HG03097 (cell line): ENCODE results near the gene MANF.

Experiments used
- ATAC-seq: cut with Tn5 transposase; IDR thresholded peaks from one replicate; pipeline ENCODE4 v1.9.1; 2021; ENCODE audit not compliant: unreplicated experiment, low FRiP score

MANF gene

DNA sequence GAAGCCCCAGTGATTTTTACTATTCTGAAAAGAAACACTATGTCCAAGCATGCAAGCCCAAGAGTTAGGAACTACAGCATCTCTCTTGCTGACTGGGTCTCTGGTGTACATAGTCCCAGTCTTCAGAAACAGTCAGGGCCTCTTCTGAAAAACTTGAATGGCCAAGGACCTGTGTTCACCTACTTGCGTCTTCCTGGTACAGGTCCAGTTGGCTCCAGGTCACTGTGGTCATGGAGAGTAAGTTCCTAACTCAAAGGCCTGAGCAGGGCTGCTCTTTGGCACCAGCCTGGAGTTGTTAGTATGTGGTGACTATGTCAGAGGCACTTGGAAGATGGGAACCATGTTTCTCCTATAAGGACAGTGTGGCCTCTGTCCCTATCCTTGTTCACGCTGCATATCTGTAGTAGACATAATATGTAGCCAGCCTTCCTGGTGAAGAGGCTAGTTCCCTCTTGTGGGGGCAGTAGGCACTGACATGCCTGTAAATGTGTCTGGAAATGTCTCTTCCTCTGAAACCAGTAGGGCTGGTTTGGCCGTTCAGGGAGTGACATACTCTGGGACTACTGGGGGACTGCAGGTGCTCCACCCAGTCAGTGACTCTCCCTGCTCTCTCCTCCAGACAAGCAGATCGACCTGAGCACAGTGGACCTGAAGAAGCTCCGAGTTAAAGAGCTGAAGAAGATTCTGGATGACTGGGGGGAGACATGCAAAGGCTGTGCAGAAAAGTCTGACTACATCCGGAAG lies 3.4 kb downstream of the MANF start:
- no peak for ATAC-seq

- ATAC-seq: no peak
Measured at GRCh38 chr3:51389423-51390183, 4.5 kb downstream of the MANF start.

DNA sequence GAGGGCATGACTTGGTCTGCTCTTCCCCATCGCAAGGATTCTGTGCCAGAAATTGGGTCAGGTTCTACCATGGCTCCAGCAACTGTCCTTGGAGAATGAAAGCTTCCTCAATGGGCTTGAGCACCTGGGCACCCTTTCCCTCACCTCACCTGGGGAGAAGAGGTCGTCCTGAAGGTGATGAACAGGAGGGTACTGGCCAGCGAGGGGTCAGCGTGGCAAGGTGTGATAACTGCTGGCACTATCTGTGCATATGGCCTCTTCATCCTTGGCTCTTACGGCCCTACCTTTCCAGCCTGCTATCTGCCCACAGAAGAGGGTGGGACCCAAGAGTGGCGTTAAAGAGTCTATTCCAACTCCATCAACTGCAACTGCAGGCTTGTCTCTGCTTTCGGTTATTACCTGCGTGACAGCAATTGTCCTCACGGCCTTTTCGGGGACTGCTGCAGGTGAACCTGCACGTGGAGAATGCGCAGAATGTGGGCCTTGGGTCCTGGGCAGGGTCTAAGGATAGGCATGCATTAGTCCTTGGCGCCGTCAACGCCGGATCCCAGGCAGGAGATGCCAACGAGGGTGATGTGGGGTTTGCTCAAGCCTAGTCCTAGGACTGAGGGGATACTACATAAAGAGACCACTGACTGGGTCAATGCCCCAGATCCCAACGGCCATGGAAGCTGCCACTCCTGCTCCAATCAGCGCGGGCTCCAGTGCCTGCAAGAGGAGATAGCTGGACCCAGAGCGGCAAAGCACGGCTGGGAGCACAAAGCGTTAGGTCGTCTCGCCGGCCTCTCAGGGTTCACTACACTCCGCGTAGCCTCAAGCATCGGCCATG lies 5.4 kb downstream of the MANF start:
- no peak for ATAC-seq

DNA sequence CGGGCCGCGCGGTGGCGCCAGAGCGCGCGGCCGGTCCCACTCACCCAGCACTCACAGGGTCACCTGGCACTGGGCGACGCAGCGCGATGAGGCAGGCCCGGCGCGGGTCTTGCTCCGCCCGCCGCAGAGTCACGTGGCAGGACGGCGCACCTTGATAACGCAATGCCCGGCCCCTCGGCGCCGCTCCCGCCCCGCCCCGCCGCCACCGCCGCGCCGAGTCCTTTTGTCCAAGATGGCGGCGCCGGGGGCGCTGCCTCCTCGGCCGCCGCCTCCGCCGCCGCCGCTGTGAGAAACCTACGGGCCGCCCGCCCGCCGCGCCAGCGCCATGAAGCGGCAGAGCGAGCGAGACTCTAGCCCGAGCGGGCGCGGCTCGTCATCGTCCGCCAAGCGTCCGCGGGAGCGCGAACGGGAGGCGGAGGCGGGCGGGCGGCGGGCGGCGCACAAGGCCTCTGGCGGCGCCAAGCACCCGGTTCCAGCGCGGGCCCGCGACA lies 6.0 kb downstream of the MANF start, which contains the start of gene RBM15B:
TSS of gene RBM15B (plus strand) at position 211 of the 491 bp plus-strand sequence. CDS start at position 326, 115 bp downstream.
- ATAC-seq: peak; percentile 89

DNA sequence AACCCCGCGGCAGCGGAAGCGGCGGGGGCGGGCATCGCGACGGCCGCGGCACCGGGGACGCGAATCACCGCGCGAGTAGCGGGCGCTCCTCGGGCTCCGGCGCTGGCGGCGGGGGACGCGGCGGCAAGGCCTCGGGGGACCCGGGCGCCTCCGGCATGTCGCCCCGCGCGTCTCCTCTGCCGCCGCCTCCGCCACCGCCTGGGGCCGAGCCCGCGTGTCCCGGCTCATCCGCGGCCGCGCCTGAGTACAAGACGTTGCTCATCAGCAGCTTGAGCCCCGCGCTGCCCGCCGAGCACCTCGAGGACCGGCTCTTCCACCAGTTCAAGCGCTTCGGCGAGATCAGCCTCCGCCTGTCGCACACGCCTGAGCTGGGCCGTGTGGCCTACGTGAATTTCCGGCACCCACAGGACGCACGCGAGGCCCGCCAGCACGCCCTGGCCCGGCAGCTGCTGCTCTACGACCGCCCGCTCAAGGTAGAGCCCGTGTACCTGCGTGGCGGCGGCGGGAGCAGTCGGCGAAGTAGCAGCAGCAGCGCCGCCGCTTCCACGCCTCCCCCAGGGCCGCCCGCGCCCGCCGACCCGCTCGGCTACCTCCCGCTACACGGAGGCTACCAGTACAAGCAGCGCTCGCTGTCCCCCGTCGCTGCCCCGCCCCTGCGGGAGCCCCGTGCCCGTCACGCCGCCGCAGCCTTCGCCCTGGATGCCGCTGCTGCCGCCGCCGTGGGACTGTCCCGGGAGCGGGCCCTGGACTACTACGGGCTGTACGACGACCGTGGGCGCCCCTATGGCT lies 6.7 kb downstream of the MANF start:
- ATAC-seq: peak; percentile 6

DNA sequence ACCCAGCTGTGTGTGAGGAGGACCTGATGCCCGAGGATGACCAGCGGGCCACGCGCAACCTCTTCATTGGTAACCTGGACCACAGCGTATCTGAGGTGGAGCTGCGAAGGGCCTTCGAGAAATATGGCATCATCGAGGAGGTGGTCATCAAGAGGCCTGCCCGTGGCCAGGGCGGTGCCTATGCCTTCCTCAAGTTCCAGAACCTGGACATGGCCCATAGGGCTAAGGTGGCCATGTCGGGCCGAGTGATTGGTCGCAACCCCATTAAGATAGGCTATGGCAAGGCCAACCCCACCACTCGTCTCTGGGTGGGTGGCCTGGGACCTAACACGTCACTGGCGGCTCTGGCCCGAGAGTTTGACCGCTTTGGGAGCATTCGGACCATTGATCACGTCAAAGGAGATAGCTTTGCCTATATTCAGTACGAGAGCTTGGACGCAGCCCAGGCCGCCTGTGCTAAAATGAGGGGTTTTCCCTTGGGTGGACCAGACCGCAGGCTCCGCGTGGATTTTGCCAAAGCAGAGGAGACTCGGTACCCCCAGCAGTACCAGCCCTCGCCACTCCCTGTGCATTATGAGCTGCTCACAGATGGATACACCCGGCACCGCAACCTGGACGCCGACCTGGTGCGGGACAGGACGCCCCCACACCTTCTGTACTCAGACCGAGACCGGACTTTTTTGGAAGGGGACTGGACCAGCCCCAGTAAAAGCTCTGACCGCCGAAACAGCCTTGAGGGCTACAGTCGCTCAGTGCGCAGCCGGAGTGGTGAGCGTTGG lies 7.5 kb downstream of the MANF start:
- ATAC-seq: no peak

DNA sequence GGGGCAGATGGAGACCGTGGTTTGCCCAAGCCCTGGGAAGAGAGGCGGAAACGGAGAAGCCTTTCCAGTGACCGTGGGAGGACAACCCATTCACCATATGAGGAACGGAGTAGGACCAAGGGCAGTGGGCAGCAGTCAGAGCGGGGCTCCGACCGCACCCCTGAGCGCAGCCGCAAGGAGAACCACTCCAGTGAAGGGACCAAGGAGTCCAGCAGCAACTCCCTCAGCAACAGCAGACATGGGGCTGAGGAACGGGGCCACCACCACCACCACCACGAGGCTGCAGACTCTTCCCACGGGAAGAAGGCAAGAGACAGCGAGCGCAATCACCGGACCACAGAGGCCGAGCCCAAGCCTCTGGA lies 8.0 kb downstream of the MANF start:
- no peak for ATAC-seq

DNA sequence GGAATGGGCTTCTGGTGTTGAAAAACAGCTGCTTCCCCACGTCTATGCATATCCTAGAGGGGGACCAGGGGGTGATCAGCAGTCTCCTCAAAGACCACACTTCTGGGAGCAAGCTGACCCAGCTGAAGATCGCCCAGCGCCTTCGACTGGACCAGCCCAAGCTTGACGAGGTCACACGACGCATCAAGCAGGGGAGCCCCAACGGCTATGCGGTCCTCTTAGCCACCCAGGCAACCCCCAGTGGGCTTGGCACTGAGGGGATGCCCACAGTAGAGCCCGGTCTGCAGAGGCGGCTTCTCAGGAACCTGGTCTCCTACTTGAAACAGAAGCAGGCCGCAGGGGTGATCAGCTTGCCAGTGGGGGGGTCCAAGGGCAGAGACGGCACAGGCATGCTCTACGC lies 8.5 kb downstream of the MANF start:
- ATAC-seq: no peak

GRCh38 chr3:51394541-51394940 lies 9.4 kb downstream of the MANF start:
- ATAC-seq: no peak

GRCh38 chr3:51395493-51396213 lies 10.6 kb downstream of the MANF start:
- ATAC-seq: no peak

GRCh38 chr3:51396401-51396800 lies 11.3 kb downstream of the MANF start:
- ATAC-seq: no peak

GRCh38 chr3:51397392-51397791 lies 12.3 kb downstream of the MANF start:
- ATAC-seq: no peak

DNA sequence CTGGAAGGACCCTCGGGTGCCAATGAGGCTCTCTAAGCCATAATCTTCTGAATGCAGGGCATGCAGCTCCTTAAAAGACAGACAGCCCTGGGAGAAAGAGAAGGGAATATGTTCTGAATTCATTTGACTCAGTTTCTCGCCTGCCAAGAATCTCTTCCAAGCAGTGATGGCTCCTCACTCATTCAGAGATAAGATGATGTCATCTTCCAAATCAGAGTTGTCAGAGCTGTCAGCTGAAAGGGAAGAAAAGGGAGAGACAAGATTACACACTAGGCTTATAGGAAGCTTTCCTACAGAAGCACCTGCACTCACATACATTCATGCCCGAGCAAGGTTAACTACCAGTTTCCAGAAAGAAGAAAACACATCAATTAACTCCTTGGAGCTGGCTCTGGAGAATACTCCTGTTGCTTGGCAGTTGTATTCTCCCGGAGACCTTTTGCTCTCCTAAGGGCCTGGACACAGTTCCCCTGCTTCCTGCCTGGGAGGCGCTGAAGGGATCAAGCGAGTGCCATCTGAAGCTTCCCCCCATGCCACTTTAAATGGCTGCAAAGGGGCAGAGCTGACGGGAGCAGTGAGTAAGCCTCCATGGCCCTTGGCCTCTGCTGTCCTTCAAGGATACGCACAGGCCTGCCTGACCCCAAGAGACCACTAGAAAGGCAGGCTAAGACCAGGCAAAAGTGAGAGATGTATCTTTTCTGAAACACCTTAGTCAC lies 13.7 kb downstream of the MANF start:
- no peak for ATAC-seq

GRCh38 chr3:51400166-51400565 lies 15.1 kb downstream of the MANF start:
- no peak for ATAC-seq

DNA sequence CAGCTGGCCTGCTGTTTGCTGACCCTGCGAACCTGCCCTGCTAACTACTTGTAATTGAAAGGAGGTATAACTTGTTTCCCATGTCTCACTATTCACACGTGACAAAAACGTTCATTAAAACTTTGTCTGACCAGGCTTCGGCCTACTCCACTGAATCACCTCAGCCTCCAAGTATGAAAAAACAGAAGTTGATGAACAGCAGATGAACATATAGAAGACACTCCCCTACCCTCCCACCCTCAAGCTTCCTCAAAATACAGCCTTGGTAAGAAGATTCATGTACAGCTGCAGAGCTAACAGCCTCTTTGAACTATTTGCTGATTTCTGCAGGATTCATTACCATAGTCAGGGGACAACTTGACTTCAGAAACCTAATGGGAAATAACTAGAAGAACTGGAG lies 16.6 kb downstream of the MANF start:
- no peak for ATAC-seq

GRCh38 chr3:51403675-51404074 lies 18.6 kb downstream of the MANF start:
- ATAC-seq: no peak

DNA sequence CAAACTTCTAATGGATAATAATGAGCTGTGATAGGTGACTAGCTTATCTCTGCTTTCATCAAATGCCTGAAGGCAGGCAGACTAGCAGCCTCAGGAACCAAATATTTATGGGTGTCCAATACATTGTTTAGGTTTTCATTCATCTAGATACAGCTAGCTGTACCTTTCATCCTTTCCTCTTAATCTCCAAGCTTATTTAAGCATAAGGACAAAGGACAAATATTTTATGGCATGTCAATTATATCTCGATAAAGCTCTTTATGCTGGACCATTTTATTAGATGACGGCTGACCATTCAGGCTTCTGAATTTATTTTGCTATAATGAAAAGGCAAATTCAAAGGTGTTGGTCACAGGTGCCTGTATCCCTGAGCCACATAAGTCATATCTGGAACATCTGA lies 22.9 kb downstream of the MANF start:
- no peak for ATAC-seq

GRCh38 chr3:51408813-51409212 lies 23.7 kb downstream of the MANF start:
- no peak for ATAC-seq
